A673 (cell line): ENCODE results near the gene CDH23.

Experiments used
- CTCF ChIP-seq: fragments of 300-800, 200-600 bp; sonication (generic); conservative IDR thresholded peaks from 2 replicates; pipeline ENCODE4 v1.5.1; 2017; ENCODE audit warnings: low read depth, mild to moderate bottlenecking, antibody characterized with exemption, low read length, moderate library complexity, mixed read lengths
- EZH2 ChIP-seq: fragments of 200-600 bp; sonication (generic); IDR thresholded peaks from 2 replicates; pipeline ENCODE4 v1.6.1; 2017; ENCODE audit warnings: borderline replicate concordance, low read depth, mild to moderate bottlenecking, mixed read lengths, antibody characterized with exemption, low read length; ENCODE audit not compliant: poor library complexity, severe bottlenecking

GRCh38 chr10:71735709-71736569 lies 339.2 kb downstream of the CDH23 start:
- TF ChIP-seq CTCF, result no peak
- no peak for TF ChIP-seq EZH2
